Left renal cortex interstitium (tissue), 4 donors: ENCODE measurements around the gene TUBGCP2. TPM values are rescaled to one million over a fixed set of nuclear protein-coding genes. Genes with fewer than 3 reads are reported as not detected.

Experiments used
- DNase-seq, 4 donors: peaks; one replicate each; pipeline ENCODE4 v3.0.0-alpha.2; 2013; ENCODE audit warnings: low read depth in 4 of 4, low spot score in 2 of 4, missing footprints in 1 of 4
- polyA plus RNA-seq, 4 donors: library from polyadenylated mRNA; unstranded; fragments of 120-200 nt; gene quantifications; one replicate each; pipeline ENCODE4 v1.2.1, GENCODE V29; 2013; ENCODE audit not compliant: insufficient read length in 4 of 4

TUBGCP2 gene
- polyA plus RNA-seq, 4 donors = 62.0 to 77.6 (median 70.2) TPM

DNA sequence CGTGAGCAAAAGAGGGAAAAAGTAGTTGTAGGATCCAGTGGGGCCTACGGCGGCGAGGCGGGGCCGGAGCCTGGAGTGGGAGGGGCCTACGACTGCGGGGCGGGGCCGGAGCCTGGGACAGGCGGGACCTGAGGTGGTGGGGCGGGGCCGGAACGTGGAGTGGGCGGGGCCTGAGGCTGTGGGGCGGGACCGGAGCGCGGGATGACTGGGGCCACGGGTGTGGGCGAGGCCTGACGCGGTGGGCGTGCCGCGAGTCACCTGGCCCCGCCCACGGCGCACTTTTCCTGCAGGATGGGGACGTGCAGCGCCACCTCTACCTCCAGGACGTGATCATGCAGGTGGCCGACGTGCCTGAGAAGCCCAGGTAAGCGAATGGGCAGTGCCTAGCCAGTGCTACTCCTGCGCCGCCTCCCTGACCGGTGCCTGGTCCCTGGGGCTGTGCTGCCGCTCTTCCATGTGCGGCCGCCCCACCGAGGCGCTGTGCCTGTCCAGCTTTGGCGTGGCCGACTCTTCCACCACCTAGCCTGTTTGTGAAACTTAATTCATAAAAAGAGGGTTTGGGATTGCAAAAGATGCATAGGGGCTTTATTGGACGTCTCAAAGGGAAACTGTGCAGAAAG, 538 bp upstream of the TUBGCP2 start:
- DNase-seq = peak in 2 of 4 donors; percentile 70 to 78

DNA sequence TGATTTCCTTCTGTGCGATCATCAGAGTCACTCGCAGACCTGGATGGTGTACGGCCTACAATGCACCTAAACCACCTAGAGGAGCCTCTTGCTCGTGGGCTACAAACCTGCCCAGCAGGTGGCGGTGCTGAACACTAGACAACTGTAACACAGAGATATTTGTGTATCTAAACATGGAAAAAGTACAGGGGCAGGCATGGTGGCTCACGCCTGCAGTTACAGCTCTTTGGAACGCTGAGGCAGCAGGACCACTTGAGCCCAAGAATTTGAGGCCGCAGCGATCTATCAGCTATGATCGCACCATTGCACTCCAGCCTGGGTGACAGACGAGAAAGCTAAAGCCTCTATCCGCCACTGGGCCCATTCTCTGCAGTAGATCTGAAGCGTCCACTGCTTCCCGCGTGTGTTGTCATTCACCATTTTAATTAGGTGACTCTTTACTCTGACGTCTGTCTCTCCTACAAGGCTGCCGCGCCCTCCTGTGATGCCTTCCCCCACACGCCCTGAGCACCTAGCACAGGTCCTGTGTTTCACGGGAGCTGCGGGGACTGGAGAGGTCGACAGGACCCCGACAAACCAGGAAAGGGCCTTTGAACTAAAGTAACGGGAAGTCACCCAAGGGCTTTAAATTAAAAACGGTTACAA, 774 bp downstream of the TUBGCP2 start:
- peak in 1 of 4 donors; percentile 74 for DNase-seq

DNA sequence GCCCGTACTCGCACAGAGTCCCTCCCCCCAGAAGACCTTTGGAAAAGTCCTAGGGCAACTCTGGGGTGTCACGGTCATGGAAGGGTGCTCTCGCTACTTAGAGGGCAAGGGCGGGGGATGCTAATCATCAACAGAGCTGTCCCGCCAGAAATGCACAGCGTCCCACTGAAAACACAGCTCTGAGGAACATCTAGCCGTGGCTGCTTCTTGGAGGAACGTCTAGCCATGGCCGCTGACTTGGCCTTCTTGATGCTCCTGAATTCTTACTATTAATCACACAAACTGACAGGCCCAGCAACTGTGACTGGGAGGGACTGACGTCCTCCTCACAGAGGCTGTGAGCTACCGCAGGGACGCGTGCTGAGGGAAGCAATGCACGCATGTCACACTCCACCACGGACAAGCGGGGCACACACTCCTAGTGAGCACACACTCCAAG, 1.7 kb downstream of the TUBGCP2 start:
- no peak for DNase-seq

GRCh38 chr10:133306097-133306476, 2.6 kb downstream of the TUBGCP2 start:
- no peak for DNase-seq

GRCh38 chr10:133303206-133303605, 5.5 kb downstream of the TUBGCP2 start:
- DNase-seq = no peak

- no peak for DNase-seq
These were observed 6.4 kb downstream of the TUBGCP2 start for GRCh38 chr10:133302230-133302629.

GRCh38 chr10:133299738-133300137, 8.9 kb downstream of the TUBGCP2 start:
- no peak for DNase-seq

- DNase-seq = no peak
These were observed 9.4 kb downstream of the TUBGCP2 start for GRCh38 chr10:133299224-133299623.

DNA sequence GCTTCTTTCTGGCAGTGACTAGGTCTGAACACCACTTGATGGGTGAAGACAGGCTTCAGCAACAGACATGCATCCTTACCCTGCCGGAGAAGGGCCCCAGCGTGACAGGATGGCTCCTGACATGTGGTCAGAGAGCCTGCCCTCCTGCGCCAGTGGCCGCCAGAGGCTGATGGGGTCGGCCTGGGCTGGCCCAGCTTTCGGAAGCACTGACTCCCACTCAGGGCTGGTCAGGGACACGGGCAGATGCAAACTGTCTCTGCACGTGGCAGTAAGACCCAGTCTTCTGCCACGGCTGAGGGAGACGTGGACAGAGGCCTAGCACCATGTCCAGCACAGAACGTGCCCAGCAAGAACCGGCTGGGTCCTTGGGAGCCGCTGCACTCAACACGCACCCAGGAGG, 10.2 kb downstream of the TUBGCP2 start:
- no peak for DNase-seq

DNA sequence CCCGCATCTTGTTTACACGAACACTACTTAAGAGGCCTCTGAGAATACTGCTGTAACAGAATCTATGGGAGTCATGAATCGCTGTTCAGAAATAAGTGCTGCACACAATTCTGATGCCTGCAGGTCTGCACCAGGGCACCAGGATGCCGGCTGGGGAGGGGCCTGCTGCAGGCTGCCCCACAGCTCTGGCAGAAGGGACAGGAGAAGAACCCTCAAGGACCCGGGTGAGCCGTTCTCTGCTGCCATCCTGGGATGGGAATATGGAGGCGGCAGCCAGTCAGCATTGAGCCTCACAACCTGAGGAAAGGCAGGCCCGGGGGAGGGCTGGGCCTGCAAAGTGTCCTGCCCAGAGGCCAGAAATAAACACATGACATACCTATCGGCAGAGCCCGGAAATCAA, 11.2 kb downstream of the TUBGCP2 start:
- no peak for DNase-seq

- no peak for DNase-seq
These were observed 13.0 kb downstream of the TUBGCP2 start for GRCh38 chr10:133295426-133296320.

DNA sequence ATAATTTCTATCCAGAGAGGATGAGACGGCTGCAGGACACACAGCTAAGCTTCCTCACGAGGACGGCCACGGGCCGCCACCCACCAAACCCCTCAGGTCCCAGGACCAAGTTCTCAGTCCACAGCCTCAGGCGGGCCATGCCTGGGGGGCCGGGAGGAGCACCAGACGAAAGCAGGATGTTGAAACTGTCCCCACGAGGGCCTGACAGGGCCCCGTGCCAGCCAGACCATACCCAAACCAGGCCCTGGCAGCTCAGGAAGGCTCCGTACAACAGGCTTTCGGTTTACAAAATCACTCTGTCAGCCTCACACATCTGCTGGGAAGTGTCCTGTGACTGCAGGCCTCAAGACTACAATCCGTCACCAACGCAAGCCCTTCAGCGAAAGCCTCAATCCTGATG, 14.5 kb downstream of the TUBGCP2 start:
- no peak for DNase-seq

DNA sequence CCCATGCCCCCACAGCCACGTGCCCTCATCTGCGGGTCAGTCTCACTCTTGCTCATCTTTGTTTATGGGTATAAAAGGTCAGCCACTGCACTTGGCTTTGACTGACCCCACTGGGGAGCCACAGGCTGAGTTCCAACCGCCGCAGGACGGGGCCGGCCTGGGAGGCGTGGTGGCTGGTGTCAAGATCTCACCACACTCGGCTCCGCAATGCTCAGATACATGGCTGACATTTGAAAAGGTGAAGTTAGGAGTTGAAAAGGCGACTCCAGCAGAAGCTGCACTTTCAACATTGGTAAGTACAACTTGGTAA, 14.9 kb downstream of the TUBGCP2 start:
- no peak for DNase-seq

- no peak for DNase-seq
These were observed 15.5 kb downstream of the TUBGCP2 start for GRCh38 chr10:133292919-133293809.

DNA sequence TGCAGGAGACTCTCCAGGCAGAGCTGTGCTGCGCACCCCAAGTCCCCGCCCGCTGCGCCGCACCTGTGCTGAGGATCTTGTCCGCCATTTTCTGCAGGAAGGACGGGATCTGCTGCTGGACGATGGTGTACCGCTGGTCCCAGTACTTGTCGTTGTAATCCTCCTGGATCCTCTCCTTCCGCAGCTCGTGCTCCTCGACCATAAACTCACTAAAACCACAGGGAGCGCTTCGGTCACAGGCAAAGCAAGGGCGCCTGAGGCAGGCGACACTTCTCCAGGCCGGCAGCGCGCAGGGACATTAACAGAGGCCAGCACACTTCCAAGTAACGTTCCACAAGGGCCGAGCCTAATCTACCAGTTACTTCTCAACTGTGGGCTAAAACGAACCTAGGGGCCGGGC, 18.9 kb downstream of the TUBGCP2 start:
- no peak for DNase-seq

DNA sequence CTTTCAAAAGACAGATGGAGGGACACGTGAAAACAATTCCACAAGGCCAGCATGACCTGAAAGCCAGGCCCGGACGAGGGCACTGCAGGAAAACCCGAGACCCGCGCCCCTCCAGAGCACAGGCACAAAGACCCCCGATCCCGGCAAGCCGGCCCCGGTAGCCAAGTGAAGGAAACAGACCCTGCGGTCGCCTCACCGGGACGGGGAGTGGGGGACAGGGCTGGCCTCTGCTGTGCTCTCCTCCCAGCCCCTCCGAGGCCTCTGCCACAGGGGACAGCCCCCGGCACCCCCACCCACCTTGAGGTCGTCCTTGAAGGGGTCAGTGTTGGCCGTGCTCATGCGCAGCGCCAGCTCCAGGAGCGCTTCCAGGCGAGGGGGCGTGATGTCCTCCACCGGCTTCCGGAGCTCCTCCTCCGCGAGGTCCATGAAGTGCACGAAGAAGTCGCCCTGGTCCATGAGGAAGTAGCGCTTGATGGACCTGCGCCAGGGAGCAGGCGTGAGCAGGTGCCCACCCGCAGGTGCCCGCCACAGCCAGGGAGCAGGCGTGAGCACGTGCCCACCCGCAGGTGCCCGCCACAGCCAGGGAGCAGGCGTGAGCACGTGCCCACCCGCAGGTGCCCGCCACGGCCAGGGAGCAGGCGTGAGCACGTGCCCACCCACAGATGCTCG, 20.7 kb downstream of the TUBGCP2 start:
- no peak for DNase-seq

- DNase-seq = no peak
These were observed 22.3 kb downstream of the TUBGCP2 start for GRCh38 chr10:133286366-133286765.

- no peak for DNase-seq
These were observed 23.5 kb downstream of the TUBGCP2 start for GRCh38 chr10:133285217-133285616.

- DNase-seq = no peak
These were observed 24.7 kb downstream of the TUBGCP2 start for GRCh38 chr10:133283931-133284330.

- no peak for DNase-seq
These were observed 25.8 kb downstream of the TUBGCP2 start for GRCh38 chr10:133282846-133283390.
